Esophagus (tissue), 2 donors: ENCODE results near the gene LRRC58. TPM values are rescaled to one million over a fixed set of nuclear protein-coding genes. Genes with fewer than 3 reads are reported as not detected.

ENCODE experiments used
- polyA plus RNA-seq, 2 donors: library from polyadenylated mRNA; stranded (reverse); fragments of 200-250 nt; gene quantifications; one replicate each; pipeline ENCODE4 v1.2.3, GENCODE V29; 2013
- donor health status: healthy with polysubstance abuse.
- donor health status: Bipolar disorder and iron deficiency.

The LRRC58 gene
- polyA plus RNA-seq, 2 donors, result 2.7 to 5.0 TPM

Other genes starting within 250 kb of the LRRC58 start
- under 1 TPM; 0.07 to 0.10 TPM for gene GPR156, start 64.1 kb downstream of the LRRC58 start, polyA plus RNA-seq
- 10 to 100 TPM in 1 of 2 donors, 1 to 10 TPM in 1; 5.4 to 10.7 TPM for gene FSTL1, start 101.6 kb upstream of the LRRC58 start, polyA plus RNA-seq
- 100 to 1,000 TPM; 182 to 207 TPM for gene NDUFB4, start 247.0 kb upstream of the LRRC58 start, polyA plus RNA-seq